Measurements from ENCODE around the gene CCDC159. TPM values are rescaled to one million over a fixed set of nuclear protein-coding genes. Genes with fewer than 3 reads are reported as not detected.
A peak's percentile ranks its signal among the peaks of the same experiment; 100 is the strongest.

CCDC159 gene
- total and polyA plus RNA-seq, 2 of the 13 experiments (the other 11 are each of a cell fraction or from before 2014, with no cell fraction given), result 1.7 to 6.3 TPM

DNA sequence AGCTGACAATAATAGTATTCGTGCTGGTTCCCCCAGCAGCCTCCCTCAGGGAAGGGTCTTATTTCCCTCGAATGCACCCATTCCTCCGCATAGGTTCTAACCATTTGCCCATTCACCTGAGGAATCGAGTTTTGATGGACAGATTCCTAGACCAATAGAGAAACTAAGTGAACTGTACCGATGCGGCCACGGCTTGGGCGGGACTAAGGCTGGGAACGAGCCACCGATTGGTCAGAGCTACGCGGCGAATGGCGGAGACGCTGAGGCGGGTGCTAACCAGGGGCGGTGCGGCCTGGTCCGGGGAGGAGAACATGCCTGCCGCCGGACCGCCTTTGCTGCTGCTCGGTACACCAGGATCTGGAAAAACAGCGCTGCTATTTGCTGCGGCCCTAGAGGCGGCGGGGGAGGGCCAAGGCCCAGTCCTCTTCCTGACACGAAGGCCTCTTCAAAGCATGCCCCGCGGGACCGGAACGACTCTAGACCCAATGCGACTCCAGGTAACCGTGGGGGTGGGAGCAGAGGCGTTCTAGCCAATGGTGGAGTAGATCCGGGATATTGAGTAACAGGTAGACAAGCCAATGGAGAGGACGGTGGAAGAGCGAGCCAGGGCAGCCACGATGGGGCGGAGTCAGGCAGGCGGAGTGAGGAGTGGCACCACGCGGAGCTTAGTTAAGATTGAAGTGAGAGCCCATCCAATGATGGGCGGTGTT, 28.3 kb downstream of the CCDC159 start, which contains the start of gene SWSAP1 (continued):
- no peak for TF ChIP-seq ZNF772 (CRISPR knock-in tag; IDR thresholded peaks at IDR 0.05)
- TF ChIP-seq ZNF75D (CRISPR knock-in tag; IDR thresholded peaks at IDR 0.05; ENCODE audit: borderline replicate concordance), result no peak
- no peak for TF ChIP-seq SMAD9 (CRISPR knock-in tag; IDR thresholded peaks at IDR 0.05)
- no peak for TF ChIP-seq ZFP37 (CRISPR knock-in tag; IDR thresholded peaks at IDR 0.05; ENCODE audit: borderline replicate concordance)
- TF ChIP-seq ARNT (IDR thresholded peaks at IDR 0.05), result no peak
- TF ChIP-seq ZNF549 (CRISPR knock-in tag; IDR thresholded peaks at IDR 0.05), result no peak
- TF ChIP-seq, protein P1, sequence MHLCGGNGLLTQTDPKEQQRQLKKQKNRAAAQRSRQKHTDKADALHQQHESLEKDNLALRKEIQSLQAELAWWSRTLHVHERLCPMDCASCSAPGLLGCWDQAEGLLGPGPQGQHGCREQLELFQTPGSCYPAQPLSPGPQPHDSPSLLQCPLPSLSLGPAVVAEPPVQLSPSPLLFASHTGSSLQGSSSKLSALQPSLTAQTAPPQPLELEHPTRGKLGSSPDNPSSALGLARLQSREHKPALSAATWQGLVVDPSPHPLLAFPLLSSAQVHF (CRISPR knock-in tag; IDR thresholded peaks at IDR 0.05), result no peak
- TF ChIP-seq CBX5 (CRISPR knock-in tag; IDR thresholded peaks at IDR 0.05; ENCODE audit: borderline replicate concordance), result no peak
- no peak for TF ChIP-seq FOSL1 (CRISPR knock-in tag; IDR thresholded peaks at IDR 0.05; ENCODE audit: borderline replicate concordance)
- peak; percentile 40; the same call in 1 of the 2 replicates for TF ChIP-seq HDAC1 (CRISPR knock-in tag; IDR thresholded peaks at IDR 0.05)
- TF ChIP-seq, protein P2, sequence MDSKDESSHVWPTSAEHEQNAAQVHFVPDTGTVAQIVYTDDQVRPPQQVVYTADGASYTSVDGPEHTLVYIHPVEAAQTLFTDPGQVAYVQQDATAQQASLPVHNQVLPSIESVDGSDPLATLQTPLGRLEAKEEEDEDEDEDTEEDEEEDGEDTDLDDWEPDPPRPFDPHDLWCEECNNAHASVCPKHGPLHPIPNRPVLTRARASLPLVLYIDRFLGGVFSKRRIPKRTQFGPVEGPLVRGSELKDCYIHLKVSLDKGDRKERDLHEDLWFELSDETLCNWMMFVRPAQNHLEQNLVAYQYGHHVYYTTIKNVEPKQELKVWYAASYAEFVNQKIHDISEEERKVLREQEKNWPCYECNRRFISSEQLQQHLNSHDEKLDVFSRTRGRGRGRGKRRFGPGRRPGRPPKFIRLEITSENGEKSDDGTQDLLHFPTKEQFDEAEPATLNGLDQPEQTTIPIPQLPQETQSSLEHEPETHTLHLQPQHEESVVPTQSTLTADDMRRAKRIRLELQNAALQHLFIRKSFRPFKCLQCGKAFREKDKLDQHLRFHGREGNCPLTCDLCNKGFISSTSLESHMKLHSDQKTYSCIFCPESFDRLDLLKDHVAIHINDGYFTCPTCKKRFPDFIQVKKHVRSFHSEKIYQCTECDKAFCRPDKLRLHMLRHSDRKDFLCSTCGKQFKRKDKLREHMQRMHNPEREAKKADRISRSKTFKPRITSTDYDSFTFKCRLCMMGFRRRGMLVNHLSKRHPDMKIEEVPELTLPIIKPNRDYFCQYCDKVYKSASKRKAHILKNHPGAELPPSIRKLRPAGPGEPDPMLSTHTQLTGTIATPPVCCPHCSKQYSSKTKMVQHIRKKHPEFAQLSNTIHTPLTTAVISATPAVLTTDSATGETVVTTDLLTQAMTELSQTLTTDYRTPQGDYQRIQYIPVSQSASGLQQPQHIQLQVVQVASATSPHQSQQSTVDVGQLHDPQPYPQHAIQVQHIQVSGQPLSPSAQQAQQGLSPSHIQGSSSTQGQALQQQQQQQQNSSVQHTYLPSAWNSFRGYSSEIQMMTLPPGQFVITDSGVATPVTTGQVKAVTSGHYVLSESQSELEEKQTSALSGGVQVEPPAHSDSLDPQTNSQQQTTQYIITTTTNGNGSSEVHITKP (CRISPR knock-in tag; IDR thresholded peaks at IDR 0.05; ENCODE audit: low read depth), result no peak
- TF ChIP-seq, protein P3, sequence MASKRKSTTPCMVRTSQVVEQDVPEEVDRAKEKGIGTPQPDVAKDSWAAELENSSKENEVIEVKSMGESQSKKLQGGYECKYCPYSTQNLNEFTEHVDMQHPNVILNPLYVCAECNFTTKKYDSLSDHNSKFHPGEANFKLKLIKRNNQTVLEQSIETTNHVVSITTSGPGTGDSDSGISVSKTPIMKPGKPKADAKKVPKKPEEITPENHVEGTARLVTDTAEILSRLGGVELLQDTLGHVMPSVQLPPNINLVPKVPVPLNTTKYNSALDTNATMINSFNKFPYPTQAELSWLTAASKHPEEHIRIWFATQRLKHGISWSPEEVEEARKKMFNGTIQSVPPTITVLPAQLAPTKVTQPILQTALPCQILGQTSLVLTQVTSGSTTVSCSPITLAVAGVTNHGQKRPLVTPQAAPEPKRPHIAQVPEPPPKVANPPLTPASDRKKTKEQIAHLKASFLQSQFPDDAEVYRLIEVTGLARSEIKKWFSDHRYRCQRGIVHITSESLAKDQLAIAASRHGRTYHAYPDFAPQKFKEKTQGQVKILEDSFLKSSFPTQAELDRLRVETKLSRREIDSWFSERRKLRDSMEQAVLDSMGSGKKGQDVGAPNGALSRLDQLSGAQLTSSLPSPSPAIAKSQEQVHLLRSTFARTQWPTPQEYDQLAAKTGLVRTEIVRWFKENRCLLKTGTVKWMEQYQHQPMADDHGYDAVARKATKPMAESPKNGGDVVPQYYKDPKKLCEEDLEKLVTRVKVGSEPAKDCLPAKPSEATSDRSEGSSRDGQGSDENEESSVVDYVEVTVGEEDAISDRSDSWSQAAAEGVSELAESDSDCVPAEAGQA (IDR thresholded peaks at IDR 0.05; ENCODE audit: low read depth), result no peak; the same call in 1 of the 2 replicates
- TF ChIP-seq, protein P3 (CRISPR knock-in tag; IDR thresholded peaks at IDR 0.05; ENCODE audit: borderline replicate concordance), result no peak
- no peak for TF ChIP-seq CCAR2 (optimal IDR thresholded peaks at IDR 0.05; ENCODE audit: low read depth, low read length)
- TF ChIP-seq, protein P4, sequence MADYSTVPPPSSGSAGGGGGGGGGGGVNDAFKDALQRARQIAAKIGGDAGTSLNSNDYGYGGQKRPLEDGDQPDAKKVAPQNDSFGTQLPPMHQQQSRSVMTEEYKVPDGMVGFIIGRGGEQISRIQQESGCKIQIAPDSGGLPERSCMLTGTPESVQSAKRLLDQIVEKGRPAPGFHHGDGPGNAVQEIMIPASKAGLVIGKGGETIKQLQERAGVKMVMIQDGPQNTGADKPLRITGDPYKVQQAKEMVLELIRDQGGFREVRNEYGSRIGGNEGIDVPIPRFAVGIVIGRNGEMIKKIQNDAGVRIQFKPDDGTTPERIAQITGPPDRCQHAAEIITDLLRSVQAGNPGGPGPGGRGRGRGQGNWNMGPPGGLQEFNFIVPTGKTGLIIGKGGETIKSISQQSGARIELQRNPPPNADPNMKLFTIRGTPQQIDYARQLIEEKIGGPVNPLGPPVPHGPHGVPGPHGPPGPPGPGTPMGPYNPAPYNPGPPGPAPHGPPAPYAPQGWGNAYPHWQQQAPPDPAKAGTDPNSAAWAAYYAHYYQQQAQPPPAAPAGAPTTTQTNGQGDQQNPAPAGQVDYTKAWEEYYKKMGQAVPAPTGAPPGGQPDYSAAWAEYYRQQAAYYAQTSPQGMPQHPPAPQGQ (CRISPR knock-in tag; IDR thresholded peaks at IDR 0.05; ENCODE audit: borderline replicate concordance), result peak; percentile 87; the same call in 1 of the 2 replicates
